AG10803 (cell line): ENCODE results near the gene FXYD6.

Source experiments
- DNase-seq: peaks from one replicate; pipeline ENCODE4 v3.0.0; 2010; ENCODE audit warnings: low read depth
- H3K4me3 ChIP-seq: 2 replicates; pipeline ENCODE4 v1.5.1; 2011; ENCODE audit warnings: mild to moderate bottlenecking, low read length, control low read depth
- CTCF ChIP-seq: conservative IDR thresholded peaks from 2 replicates; pipeline ENCODE4 v1.5.1; 2011; ENCODE audit warnings: mild to moderate bottlenecking, low read length, control low read depth, inconsistent platforms

Gene FXYD6

DNA sequence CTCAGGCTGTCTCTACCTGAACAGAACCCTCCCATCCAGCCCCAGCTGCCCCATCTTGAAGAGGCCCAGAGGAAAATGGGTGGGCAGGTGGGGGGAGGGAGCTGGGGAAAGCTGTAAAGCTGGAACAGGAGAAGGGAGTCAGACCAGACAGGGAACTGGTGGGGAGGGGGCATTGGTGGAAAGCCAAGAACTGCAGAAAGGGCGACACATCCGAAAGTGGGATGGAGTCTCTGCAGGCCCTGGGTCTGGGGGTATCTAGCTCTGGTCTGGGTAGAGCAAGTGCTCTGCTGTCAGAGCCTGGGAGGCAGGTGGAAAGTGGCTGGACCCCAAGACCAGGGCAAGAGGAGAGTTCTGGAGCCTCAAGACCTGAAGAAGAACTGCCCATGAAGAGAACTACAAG is 45.0 kb upstream of the FXYD6 start:
- DNase-seq, result no peak
- H3K4me3 ChIP-seq, result no peak overlapping the region
- no peak for TF ChIP-seq CTCF

GRCh38 chr11:117919781-117920221 is 43.3 kb upstream of the FXYD6 start:
- H3K4me3 ChIP-seq, result no peak overlapping the region
- no peak for DNase-seq
- TF ChIP-seq CTCF, result no peak

DNA sequence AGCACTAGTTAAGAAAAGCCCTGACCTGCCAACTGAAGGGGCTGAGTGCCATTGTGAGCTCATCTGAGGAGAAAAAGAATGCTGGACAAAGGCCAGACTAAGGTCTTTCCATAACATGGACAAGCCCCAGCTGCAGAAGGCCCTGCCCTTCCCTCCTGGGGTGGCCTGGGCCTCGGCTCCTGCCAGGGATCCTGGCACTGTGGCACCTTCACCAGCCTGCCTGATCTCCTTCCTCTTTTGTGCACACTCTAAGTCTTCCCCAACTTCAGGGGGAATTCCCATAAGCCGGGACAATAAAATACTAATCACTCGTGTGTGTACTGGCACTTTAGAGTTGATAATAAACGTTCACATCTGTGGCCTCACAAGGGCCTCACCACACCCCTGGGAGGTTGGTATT is 42.9 kb upstream of the FXYD6 start:
- DNase-seq, result no peak
- H3K4me3 ChIP-seq, result no peak overlapping the region
- TF ChIP-seq CTCF, result no peak

DNA sequence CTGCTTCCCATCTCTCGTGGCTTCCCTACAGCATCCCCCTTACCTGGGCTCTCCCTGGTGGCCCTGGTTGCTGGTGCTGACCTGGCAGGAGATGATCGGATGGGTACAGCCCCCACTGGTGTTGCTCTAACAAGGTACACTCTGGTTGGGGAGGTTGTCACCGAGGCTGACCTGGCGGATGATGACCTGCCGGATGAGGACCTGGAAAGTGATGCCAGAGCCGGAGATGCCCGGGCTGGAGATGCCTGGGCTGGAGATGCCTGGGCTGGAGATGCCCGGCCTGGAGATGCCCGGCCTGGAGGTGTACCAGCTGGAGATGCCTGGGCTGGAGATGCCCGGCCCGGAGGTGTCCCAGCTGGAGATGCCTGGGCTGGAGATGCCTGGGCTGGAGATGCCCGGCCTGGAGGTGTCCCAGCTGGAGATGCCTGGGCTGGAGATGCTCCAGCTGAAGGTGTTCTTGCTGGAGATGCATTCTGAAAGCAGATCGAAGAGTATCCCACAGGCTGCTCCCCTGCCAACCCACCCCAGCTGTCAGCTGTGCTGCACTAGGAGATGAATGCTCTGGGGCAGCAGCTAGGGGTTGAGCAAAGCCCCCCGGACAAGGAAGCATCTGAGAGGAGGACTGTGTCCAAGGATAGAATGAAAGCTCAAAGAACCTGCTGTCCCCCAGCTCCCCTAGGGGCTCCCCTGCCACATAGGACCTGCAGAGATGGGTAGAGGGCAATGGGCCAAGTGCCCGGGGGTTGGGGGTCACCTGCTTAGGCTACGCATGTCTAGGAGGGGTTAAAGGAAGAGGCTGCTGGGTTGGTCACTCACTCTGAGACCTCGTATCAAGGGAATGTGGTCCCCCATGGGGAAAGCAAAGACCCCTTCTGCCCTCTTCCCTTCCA is 42.2 kb upstream of the FXYD6 start:
- no peak overlapping the region for H3K4me3 ChIP-seq
- TF ChIP-seq CTCF, result no peak
- DNase-seq, result no peak

DNA sequence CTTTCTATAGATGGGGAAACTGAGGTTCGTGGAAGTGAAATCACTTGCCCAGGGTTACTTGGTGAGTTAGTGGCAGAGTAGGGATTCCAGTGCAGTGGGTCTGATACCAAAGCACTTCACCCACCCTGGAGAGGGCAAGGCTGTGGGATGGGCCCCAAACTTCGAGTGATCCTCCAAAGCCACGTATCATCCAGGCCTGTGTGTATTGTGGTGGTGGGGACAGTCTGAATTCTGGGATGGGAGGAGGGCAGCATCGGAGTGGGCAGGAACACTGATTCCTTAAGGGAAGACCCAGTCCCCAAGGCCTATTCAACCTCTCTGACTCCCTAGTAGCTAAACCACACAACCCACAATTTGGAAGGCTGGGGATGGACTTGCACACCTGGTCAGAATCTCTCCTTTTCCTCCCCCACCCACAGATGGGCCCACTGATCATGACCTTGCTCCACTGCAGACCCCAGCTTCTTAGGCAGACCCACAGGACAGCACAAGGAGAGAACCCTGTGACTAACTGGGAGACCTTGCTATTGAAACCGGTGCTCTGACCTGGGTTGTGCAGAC is 41.2 kb upstream of the FXYD6 start:
- no peak for TF ChIP-seq CTCF
- no peak for DNase-seq
- H3K4me3 ChIP-seq, result no peak overlapping the region

GRCh38 chr11:117916956-117917355 is 40.5 kb upstream of the FXYD6 start:
- no peak for DNase-seq
- no peak overlapping the region for H3K4me3 ChIP-seq
- TF ChIP-seq CTCF, result no peak
